LNCaP clone FGC (cell line): Measurements from ENCODE around the gene PTP4A1.

ENCODE experiments used
- DNase-seq: peaks from one replicate; pipeline ENCODE4 v3.0.0-alpha.2; 2011; ENCODE audit warnings: low read depth
- H3K4me3 ChIP-seq: 2 replicates; pipeline ENCODE4 v1.5.1; 2011; ENCODE audit warnings: mild to moderate bottlenecking, low read depth, low read length, control low read depth
- CTCF ChIP-seq: IDR thresholded peaks from 2 replicates; pipeline ENCODE4 v1.5.1; 2012; ENCODE audit warnings: mild to moderate bottlenecking; ENCODE audit not compliant: control insufficient read depth, insufficient read depth; ENCODE audit errors: extremely low read depth

The PTP4A1 gene

GRCh38 chr6:63565727-63566596 is 6.3 kb upstream of the PTP4A1 start:
- TF ChIP-seq CTCF = no peak
- DNase-seq = no peak
- H3K4me3 ChIP-seq = no peak overlapping the region

- no peak for DNase-seq
- no peak for TF ChIP-seq CTCF
- H3K4me3 ChIP-seq = no peak overlapping the region
Observed at GRCh38 chr6:63567966-63568365, 4.3 kb upstream of the PTP4A1 start.

GRCh38 chr6:63571361-63572043 is 778 bp upstream of the PTP4A1 start:
- H3K4me3 ChIP-seq = peak overlapping the region; percentile 62
- DNase-seq = no peak
- TF ChIP-seq CTCF = no peak

- peak overlapping the region; percentile 62 for H3K4me3 ChIP-seq
- DNase-seq = no peak
- TF ChIP-seq CTCF = no peak
Observed at GRCh38 chr6:63572747-63573075, 431 bp downstream of the PTP4A1 start.

- DNase-seq = peak; percentile 73
- peak overlapping the region; percentile 62 for H3K4me3 ChIP-seq
- no peak for TF ChIP-seq CTCF
Observed at GRCh38 chr6:63573076-63573898, 1.0 kb downstream of the PTP4A1 start.

- TF ChIP-seq CTCF = peak; percentile 71
- H3K4me3 ChIP-seq = peak overlapping the region; percentile 62
- DNase-seq = no peak
Observed at GRCh38 chr6:63573899-63574553, 1.7 kb downstream of the PTP4A1 start.
